ENCODE measurements around the gene CDH2. TPM values are rescaled to one million over a fixed set of nuclear protein-coding genes. Genes with fewer than 3 reads are reported as not detected.
A peak's percentile ranks its signal among the peaks of the same experiment; 100 is the strongest.

Gene CDH2
- total RNA-seq, 4 donors from 2014 or later = 0.50 to 2.0 (median 1.4) TPM

GRCh38 chr18:28112056-28112470 is 64.9 kb downstream of the CDH2 start:
- TF ChIP-seq CTCF (IDR thresholded peaks at IDR 0.05) = no peak
- ATAC-seq (ENCODE audit: low FRiP score) (peak; percentile 24), DNase-seq (ENCODE audit: low spot score) (no peak)

GRCh38 chr18:28110924-28111323 is 66.0 kb downstream of the CDH2 start:
- ATAC-seq (ENCODE audit: low FRiP score) (no peak), DNase-seq (ENCODE audit: low spot score) (no peak)
- no peak for TF ChIP-seq CTCF (IDR thresholded peaks at IDR 0.05)

GRCh38 chr18:28109781-28110560 is 67.0 kb downstream of the CDH2 start:
- no peak for DNase-seq (ENCODE audit: low spot score)
- TF ChIP-seq CTCF (IDR thresholded peaks at IDR 0.05) = no peak
- no peak for ATAC-seq (ENCODE audit: low FRiP score)

GRCh38 chr18:28108814-28109213 is 68.1 kb downstream of the CDH2 start:
- ATAC-seq (ENCODE audit: low FRiP score) (no peak), DNase-seq (ENCODE audit: low spot score) (no peak)
- TF ChIP-seq CTCF (IDR thresholded peaks at IDR 0.05) = no peak

- ATAC-seq (ENCODE audit: low FRiP score) (no peak), DNase-seq (ENCODE audit: low spot score) (no peak)
- TF ChIP-seq CTCF (IDR thresholded peaks at IDR 0.05) = no peak
These were observed 68.7 kb downstream of the CDH2 start for GRCh38 chr18:28108254-28108653.

GRCh38 chr18:28099237-28099636 is 77.7 kb downstream of the CDH2 start:
- TF ChIP-seq CTCF (IDR thresholded peaks at IDR 0.05) = no peak
- ATAC-seq (ENCODE audit: low FRiP score) = no peak
- no peak for DNase-seq (ENCODE audit: low spot score)

GRCh38 chr18:28095631-28096030 is 81.3 kb downstream of the CDH2 start:
- no peak for TF ChIP-seq CTCF (IDR thresholded peaks at IDR 0.05)
- DNase-seq (ENCODE audit: low spot score) (no peak), ATAC-seq (ENCODE audit: low FRiP score) (no peak)
